Measurements from ENCODE around the gene GPR179.

- no peak for TF ChIP-seq CTCF (IDR thresholded peaks at IDR 0.05)
- TF ChIP-seq TCF7L2 (IDR thresholded peaks at IDR 0.05; ENCODE audit: low read depth, low read length): no peak
- TF ChIP-seq POLR2AphosphoS5 (IDR thresholded peaks at IDR 0.05; ENCODE audit: low read depth, low read length): no peak
- no peak for TF ChIP-seq SIN3A (IDR thresholded peaks at IDR 0.05; ENCODE audit: borderline replicate concordance, insufficient read depth, low read depth, low read length)
- no peak for TF ChIP-seq REST (IDR thresholded peaks at IDR 0.05; ENCODE audit: insufficient read depth in 1 of 2, low read depth in 2 of 2, low read length in 1 of 2)
Observed at GRCh38 chr17:38379448-38379847, 35.7 kb upstream of the GPR179 start.
